Measurements from ENCODE around the gene TRPM5.

DNA sequence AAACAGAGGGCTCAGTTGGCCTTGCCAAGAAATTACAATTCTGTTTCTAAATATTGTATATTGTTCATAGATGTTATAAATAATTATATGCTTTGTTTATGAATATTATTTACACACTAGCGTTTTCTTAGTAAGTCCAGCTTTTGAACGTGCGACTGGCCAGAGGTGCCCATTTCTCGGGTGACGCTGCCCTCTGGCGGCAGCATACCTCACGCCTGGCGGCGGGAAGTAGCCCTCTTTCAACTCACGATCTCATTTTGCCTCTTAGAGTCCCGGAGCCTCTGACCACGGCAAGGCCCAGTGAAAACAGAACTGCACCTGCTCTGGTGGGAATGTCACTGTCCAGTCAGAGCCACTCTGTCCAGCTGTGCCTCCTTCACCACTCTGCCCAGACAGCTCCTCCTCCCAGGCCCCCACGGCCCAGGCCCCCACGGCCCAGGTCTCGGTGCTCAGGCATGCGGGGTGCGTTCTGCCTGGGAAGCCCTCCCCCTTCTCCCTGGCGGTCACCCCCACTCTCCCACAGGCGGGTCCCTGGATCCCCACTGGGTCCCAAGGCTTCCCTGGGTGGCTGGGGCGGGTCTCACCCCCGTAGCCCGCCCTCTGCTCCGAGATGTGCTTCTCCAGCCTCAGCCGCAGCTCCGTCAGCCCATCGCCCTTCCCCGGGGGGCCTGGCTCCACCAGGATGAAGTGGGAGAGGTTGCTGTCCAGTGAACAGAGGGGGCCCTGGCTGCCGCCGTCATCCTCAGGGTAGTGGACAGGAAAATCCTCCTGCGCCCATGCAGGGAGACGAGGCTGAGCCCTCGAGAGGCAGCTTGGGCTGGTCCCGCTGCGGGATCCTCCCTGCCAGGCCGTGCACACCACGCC is 24.4 kb downstream of the TRPM5 start:
- TF ChIP-seq POLR2A (IDR thresholded peaks at IDR 0.05) (no peak), EP300 (IDR thresholded peaks at IDR 0.05; ENCODE audit: low read depth) (no peak), POLR2AphosphoS5 (IDR thresholded peaks at IDR 0.05) (no peak)
- TF ChIP-seq, protein P1, sequence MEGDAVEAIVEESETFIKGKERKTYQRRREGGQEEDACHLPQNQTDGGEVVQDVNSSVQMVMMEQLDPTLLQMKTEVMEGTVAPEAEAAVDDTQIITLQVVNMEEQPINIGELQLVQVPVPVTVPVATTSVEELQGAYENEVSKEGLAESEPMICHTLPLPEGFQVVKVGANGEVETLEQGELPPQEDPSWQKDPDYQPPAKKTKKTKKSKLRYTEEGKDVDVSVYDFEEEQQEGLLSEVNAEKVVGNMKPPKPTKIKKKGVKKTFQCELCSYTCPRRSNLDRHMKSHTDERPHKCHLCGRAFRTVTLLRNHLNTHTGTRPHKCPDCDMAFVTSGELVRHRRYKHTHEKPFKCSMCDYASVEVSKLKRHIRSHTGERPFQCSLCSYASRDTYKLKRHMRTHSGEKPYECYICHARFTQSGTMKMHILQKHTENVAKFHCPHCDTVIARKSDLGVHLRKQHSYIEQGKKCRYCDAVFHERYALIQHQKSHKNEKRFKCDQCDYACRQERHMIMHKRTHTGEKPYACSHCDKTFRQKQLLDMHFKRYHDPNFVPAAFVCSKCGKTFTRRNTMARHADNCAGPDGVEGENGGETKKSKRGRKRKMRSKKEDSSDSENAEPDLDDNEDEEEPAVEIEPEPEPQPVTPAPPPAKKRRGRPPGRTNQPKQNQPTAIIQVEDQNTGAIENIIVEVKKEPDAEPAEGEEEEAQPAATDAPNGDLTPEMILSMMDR (IDR thresholded peaks at IDR 0.05), result peak; percentile 82 to 94 (median 88)

All from transverse colon (tissue), 4 donors.